T-helper 2 cell treated with Interferon-gamma antibody and Interleukin-4, amounts not matched to agents 5 μg/mL and 100 μg/mL, for 36 hours (primary cell): ENCODE results near the gene SPARC.

ENCODE experiments used
- DNase-seq: peaks from one replicate; pipeline ENCODE4 v3.0.0; 2021; ENCODE audit warnings: low spot score
- H3K27ac Mint-ChIP-seq: one replicate; pipeline ENCODE4 v1.8.0; 2021; ENCODE audit warnings: mild to moderate bottlenecking, mixed read lengths
- H3K27me3 Mint-ChIP-seq: one replicate; pipeline ENCODE4 v1.8.0; 2021; ENCODE audit warnings: low read depth, mixed read lengths
- H3K36me3 Mint-ChIP-seq: one replicate; pipeline ENCODE4 v1.8.0; 2021; ENCODE audit warnings: low read depth, mixed read lengths
- H3K4me1 Mint-ChIP-seq: one replicate; pipeline ENCODE4 v1.8.0; 2021; ENCODE audit warnings: low read depth, mixed read lengths
- H3K4me3 Mint-ChIP-seq: one replicate; pipeline ENCODE4 v1.8.0; 2022; ENCODE audit warnings: mild to moderate bottlenecking, moderate library complexity, mixed read lengths
- H3K9me3 Mint-ChIP-seq: one replicate; pipeline ENCODE4 v1.8.0; 2021; ENCODE audit warnings: mixed read lengths

The SPARC gene

DNA sequence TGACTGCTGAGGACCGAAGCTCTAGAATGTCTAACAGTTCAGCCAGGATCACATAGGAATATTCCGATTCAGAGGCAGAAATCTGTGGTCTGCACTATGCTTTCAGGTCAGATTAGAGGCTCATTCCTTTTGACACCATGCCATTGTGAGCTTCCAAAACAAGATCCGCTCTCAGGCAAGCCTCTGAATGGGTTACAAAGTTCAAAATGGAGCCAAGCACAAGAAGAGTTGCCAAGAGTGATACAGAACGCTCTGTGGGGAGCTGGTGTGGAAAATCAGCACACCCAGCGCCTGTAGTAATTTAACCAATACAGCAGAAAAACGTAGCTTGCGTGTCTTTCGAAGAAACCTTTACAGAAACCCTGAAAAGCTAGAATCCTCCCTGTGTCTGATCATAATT is 62.2 kb downstream of the SPARC start:
- peaks cover under 1% of the 10 kb centered on the region for H3K27me3 Mint-ChIP-seq
- H3K9me3 Mint-ChIP-seq = no peaks in the 10 kb centered on the region
- H3K36me3 Mint-ChIP-seq = no peaks in the 10 kb centered on the region
- H3K4me3 Mint-ChIP-seq = no peak overlapping the region
- DNase-seq = no peak
- H3K4me1 Mint-ChIP-seq = no peaks in the 10 kb centered on the region
- H3K27ac Mint-ChIP-seq = no peak overlapping the region

DNA sequence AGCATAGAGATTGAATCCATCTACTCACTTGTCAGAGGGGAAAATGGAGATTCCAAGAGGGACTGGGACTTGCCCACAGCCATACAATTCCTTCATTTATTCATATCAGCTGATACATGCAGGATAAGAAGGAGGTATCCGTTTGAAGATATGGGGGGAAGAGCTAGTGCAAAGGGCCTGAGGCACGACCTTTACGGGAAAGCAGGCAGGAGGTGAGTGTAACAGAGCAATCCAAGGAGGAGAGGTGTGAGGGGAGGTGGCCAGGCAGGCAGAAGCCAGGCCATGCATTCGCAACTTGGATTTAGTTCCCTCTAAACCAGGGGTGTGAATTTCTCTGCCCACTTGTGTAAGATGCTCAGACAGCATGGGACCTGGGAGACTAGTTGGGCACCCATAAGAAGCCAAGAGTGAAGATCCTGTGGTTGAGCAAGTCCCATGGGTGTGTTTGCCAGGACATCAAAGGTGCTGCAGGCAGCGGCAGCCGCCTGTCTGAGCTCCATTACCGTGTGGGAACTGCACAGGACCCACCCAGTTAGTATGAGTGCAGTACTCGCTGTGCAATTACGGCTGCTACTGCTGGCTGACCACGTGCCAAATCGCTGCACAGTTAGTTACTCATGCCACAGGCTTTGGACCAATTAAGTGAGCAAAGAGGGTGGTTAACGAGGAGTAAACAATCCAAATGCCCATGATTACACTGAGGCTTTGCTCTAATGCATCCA is 64.2 kb downstream of the SPARC start:
- Mint-ChIP-seq H3K4me3 (no peak overlapping the region), H3K4me1 (no peaks in the 10 kb centered on the region), H3K27me3 (no peaks in the 10 kb centered on the region), H3K9me3 (no peaks in the 10 kb centered on the region), H3K36me3 (no peaks in the 10 kb centered on the region), H3K27ac (no peak overlapping the region)
- DNase-seq = no peak

DNA sequence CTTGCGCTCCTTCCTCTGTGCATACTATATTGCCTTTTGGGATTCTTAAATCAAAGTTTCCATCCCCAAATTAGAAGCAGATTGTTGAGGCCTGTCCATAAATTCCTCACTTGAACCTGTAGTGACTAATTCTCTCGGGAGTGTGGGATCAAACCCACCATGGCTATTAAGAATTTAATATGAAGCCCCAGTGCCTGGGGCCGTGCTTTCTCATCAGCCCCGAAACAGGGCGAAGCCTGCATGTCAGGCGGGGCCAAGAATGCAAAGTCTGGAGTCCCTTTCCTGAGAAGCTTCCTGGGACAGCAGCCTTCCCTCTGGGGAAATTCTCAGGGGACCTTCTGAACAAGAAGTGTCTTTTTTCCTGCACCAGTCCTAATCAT is 66.3 kb downstream of the SPARC start:
- Mint-ChIP-seq H3K4me3 (no peak overlapping the region), H3K27ac (no peak overlapping the region), H3K4me1 (no peaks in the 10 kb centered on the region), H3K36me3 (no peaks in the 10 kb centered on the region), H3K9me3 (no peaks in the 10 kb centered on the region), H3K27me3 (no peaks in the 10 kb centered on the region)
- DNase-seq = no peak

DNA sequence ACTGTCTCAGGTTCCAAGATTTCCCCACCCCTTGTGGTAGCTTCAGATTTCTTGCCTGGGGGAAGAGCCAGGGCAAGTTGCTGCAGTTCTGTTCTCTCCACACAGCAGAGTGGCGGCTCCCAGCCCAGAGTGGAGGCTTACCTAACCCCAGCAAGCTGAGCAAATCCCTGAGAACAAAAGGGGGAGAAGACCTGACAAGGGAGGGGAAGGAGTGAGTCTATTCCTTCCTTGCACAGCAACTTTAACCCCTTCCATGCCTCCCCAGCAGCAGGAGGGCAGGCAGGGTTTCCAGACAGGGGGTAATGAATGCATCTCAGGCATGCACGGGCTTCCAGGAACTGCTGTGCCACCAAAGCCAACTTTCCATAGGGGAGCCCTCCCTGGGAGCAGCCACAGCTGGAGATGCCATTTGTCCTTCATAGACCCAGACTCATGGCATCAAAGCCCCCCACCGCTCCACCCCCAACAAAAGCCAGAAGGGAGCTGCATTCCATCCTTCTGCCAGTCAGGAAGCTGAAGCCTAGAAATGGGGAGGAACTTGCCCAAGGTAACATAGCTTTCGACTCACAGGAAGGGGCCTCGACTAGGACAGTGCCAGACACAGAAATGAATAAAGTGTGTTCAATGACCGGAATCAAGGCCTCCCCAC is 66.8 kb downstream of the SPARC start:
- no peak for DNase-seq

DNA sequence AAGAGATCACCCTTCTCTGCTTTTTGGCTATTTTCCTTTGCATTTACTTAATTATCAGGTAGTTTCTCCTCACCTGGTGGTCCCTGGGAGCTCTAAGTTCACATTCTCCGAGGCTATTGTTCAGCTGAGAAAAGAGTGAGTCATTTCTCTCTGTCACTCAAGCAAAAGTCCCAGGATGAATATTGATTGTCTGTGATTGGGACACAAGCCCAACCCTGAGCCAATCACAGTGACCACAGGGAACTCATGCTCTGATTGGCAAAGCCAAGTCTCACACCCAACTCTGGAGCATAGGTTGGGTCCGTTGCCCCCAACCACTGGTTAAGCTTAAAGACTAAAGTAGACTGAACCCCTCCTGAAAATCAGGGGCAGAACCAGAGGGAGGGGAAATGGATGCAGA is 67.8 kb downstream of the SPARC start:
- Mint-ChIP-seq H3K27ac (no peak overlapping the region), H3K4me3 (no peak overlapping the region), H3K9me3 (no peaks in the 10 kb centered on the region), H3K27me3 (no peaks in the 10 kb centered on the region), H3K36me3 (no peaks in the 10 kb centered on the region), H3K4me1 (no peaks in the 10 kb centered on the region)
- DNase-seq = no peak

More for the DNA sequence above, 66.8 kb downstream of the SPARC start:
- no peaks in the 10 kb centered on the region for H3K27me3 Mint-ChIP-seq
- H3K4me3 Mint-ChIP-seq = no peak overlapping the region
- no peak overlapping the region for H3K27ac Mint-ChIP-seq
- no peaks in the 10 kb centered on the region for H3K9me3 Mint-ChIP-seq
- no peaks in the 10 kb centered on the region for H3K36me3 Mint-ChIP-seq
- no peaks in the 10 kb centered on the region for H3K4me1 Mint-ChIP-seq

DNA sequence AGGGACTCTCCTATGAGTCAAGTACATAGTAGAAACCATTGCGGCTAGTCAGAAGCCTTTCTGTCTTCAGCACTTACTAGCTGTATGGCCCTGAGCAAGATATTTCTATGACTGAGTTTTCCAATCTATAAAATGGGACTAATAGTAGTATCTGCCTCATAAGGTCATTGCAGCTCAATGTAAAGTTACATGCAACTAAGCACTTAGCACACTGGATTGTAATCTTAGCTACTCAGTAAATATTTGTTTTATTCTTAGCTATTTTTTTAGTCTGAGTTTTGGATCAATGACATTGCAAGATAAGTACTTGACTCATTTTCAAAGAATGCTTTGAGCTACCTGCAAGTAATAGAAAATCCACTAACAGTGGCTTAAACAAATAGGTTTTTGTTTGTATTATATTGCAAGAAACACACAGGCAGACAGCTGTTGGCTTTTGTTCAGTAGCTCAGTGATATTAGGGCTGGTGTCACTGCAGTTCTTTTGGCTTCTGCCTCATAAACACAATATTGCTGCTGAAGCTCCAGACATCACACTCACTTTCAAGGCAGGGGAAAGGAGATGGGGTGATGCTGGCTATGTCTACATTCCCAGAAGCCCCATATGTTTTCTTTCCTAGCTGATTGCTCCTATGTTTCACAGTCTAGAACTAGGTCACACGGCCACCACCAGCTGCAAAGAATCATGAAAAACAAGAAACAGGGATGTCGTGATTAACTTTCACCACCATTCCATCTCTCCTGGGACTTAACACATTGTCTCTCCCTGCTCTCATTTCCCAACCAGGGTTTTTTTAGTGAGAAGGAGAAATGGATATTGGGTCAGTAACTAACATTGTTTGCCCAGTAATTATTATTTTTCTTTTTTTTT is 68.6 kb downstream of the SPARC start:
- Mint-ChIP-seq H3K27me3 (no peaks in the 10 kb centered on the region), H3K4me1 (peaks cover 2% of the 10 kb centered on the region), H3K4me3 (no peak overlapping the region), H3K9me3 (no peaks in the 10 kb centered on the region), H3K27ac (no peak overlapping the region), H3K36me3 (no peaks in the 10 kb centered on the region)
- no peak for DNase-seq

DNA sequence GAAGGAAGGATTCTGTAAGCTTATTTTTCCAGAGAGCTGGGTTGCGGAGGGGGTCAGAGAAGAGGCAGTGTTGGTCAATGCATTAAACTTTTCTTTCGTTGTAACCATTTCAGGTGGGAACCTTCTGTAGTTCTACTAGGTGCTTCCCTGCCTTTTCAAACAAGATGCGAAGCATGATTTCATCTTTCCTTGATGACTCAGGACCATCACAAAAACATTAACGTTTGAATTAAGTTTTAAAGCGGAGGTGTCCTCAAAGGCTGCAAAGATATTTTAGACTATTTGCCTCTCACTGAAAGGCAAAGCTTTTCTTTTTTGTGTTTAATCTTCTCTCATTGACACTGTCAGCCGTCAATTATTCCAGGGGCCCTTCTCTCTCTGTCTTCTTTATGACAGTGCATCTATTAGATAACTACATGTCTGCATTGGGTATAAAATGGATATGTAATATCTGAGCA is 69.3 kb downstream of the SPARC start:
- H3K4me1 Mint-ChIP-seq = peaks cover 5% of the 10 kb centered on the region
- no peak overlapping the region for H3K27ac Mint-ChIP-seq
- H3K27me3 Mint-ChIP-seq = no peaks in the 10 kb centered on the region
- no peaks in the 10 kb centered on the region for H3K9me3 Mint-ChIP-seq
- no peak overlapping the region for H3K4me3 Mint-ChIP-seq
- H3K36me3 Mint-ChIP-seq = no peaks in the 10 kb centered on the region
- DNase-seq = no peak

DNA sequence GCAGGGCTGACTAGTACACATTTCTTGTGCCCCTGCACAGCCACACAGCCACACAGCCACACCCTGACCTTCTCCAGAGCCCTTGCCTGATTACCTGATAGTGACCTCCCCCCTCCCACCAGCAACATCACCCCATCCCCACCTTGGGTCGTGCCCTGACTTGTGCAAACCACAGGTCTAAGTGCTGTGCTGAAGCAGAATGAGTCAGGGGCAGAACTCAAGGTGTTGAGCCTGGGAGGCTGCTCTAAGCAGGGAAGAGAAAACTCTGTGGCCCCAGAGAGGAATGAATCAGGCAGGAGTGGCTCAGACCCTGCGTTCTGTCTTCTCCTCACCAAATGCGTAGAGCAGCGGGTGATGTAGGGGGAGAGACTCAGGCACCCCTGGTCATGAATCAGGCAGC is 71.3 kb downstream of the SPARC start:
- no peak overlapping the region for H3K27ac Mint-ChIP-seq
- no peaks in the 10 kb centered on the region for H3K9me3 Mint-ChIP-seq
- H3K36me3 Mint-ChIP-seq = no peaks in the 10 kb centered on the region
- no peak for DNase-seq
- H3K27me3 Mint-ChIP-seq = no peaks in the 10 kb centered on the region
- peaks cover 6% of the 10 kb centered on the region for H3K4me1 Mint-ChIP-seq
- no peak overlapping the region for H3K4me3 Mint-ChIP-seq

DNA sequence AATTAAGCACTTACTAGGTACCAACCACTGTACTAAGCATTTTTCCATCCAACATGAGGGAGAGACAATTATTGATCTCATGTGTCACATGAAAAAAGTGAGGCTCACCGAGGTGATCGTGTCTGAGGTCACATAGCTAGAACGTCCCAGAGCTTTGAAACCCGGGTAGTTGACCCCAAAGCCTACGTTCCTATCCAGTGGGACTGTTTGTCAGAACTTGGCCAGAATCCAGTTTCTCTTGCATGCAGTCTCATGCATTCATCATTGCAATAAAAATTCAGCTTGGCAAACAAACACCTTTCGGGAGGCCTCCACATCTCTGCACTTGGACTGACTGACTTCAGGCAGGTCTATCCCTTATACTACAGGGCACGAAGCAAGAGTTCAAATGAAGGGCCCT is 72.2 kb downstream of the SPARC start:
- H3K4me1 Mint-ChIP-seq = peaks cover 6% of the 10 kb centered on the region
- no peak overlapping the region for H3K4me3 Mint-ChIP-seq
- H3K9me3 Mint-ChIP-seq = no peaks in the 10 kb centered on the region
- no peak overlapping the region for H3K27ac Mint-ChIP-seq
- no peaks in the 10 kb centered on the region for H3K36me3 Mint-ChIP-seq
- no peaks in the 10 kb centered on the region for H3K27me3 Mint-ChIP-seq
- no peak for DNase-seq

DNA sequence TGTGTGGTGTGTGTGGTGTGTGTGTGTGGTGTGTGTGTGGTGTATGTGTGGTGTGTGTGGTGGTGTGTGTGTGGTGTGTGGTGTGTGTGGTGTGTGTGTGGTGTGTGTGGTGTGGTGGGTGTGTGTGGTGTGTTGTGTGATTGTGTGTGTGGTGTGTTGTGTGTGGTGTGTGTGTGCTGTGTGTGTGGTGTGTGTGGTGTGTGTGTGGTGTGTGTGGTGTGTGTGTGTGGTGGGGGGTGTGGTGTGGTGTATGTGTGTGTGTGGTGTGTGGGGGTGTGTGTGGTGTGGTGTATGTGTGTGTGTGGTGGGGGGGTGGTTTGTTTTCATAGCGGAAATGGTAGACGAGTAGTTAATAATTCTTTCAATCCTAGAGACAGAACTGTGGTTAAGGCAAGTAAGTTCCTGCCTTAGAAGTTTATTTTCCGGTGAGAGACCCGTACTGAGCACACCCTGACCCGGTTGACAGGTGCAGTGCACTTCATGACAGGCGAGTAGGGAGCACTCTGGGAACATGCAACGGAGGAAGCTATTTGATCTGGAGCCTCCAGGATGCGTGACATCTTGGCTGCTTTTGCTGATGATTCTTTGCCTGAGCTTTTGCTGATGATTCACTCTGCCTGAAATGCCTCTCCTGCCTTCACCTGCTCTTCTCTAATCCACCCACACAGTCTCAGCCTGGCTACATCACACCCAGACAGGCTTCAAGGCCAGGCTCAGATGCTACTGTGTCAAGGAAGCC is 73.9 kb downstream of the SPARC start:
- Mint-ChIP-seq H3K4me1 (peaks cover 6% of the 10 kb centered on the region), H3K27ac (no peak overlapping the region), H3K36me3 (no peaks in the 10 kb centered on the region), H3K27me3 (no peaks in the 10 kb centered on the region), H3K4me3 (no peak overlapping the region), H3K9me3 (no peaks in the 10 kb centered on the region)
- peak; percentile 7 for DNase-seq

DNA sequence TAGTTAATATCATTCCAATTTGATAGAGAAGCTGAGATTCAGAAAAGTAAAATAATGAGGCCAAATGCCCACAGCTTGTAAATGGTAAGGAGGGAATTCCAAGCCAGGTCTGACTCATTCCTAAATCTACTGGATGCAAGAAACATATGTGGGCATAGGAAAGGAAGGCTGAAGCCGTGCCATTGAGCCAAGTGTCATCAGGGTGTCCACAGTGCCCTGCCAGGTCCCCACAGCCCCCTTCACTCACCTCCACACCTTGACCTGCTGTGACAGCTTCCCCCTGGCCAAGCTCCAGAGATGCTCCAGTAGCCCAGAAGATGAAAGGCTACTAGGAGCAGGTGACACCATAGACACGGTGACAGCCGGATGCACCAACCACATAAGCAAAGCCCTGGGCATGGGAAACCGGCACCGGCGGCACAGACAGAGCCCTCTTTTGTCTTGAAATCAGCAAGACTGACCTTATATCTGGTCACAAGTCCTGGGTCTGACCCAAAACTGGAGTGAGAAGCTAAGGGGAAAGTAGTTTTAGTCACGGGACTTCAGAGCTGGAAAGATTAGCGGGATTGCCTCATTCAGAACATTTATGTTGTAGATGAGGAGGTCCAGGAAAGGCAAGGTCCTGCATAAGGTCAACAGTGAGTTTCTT is 75.5 kb downstream of the SPARC start:
- H3K36me3 Mint-ChIP-seq = no peaks in the 10 kb centered on the region
- H3K4me3 Mint-ChIP-seq = no peak overlapping the region
- H3K27me3 Mint-ChIP-seq = no peaks in the 10 kb centered on the region
- no peaks in the 10 kb centered on the region for H3K9me3 Mint-ChIP-seq
- H3K4me1 Mint-ChIP-seq = peaks cover 6% of the 10 kb centered on the region
- no peak for DNase-seq
- H3K27ac Mint-ChIP-seq = no peak overlapping the region
